Neural cell (in vitro differentiated cells): ENCODE measurements around the gene PRR36. TPM values are rescaled to one million over a fixed set of nuclear protein-coding genes. Genes with fewer than 3 reads are reported as not detected.

Experiments used
- H2AFZ ChIP-seq: fragments of 200-600, 300-800 bp; sonication (generic), shearing (Covaris generic); 2 replicates; pipeline ENCODE4 v1.6.0; 2014; ENCODE audit warnings: low read depth, mild to moderate bottlenecking, antibody characterized with exemption, low read length, moderate library complexity
- H3F3A ChIP-seq: fragments of 200-600 bp; shearing (Covaris generic); 2 replicates; pipeline ENCODE4 v1.6.1; 2016; ENCODE audit warnings: mild to moderate bottlenecking, moderate library complexity, mixed read lengths, antibody characterized with exemption, low read length; ENCODE audit not compliant: insufficient read depth, poor library complexity, severe bottlenecking
- H3K27ac ChIP-seq: fragments of 200-600, 300-800 bp; sonication (generic), shearing (Covaris generic); 2 replicates; pipeline ENCODE4 v1.5.1; 2014; ENCODE audit warnings: mild to moderate bottlenecking, low read length, moderate library complexity
- H3K27me3 ChIP-seq: fragments of 300-800, 200-600 bp; sonication (generic), shearing (Covaris generic); 2 replicates; pipeline ENCODE4 v1.6.0; 2014; ENCODE audit warnings: mild to moderate bottlenecking, low read depth, low read length, moderate library complexity; ENCODE audit not compliant: insufficient read depth
- H3K36me3 ChIP-seq: fragments of 300-800, 200-600 bp; sonication (generic), shearing (Covaris generic); 2 replicates; pipeline ENCODE4 v1.5.1; 2014; ENCODE audit warnings: mild to moderate bottlenecking, antibody characterized with exemption, low read length, moderate library complexity; ENCODE audit not compliant: insufficient read depth
- H3K4me2 ChIP-seq: fragments of 300-800, 200-600 bp; sonication (generic), shearing (Covaris generic); 2 replicates; pipeline ENCODE4 v1.6.0; 2014; ENCODE audit warnings: mild to moderate bottlenecking, low read length
- H3K4me3 ChIP-seq: fragments of 300-800, 200-600 bp; sonication (generic), shearing (Covaris generic); 2 replicates; pipeline ENCODE4 v1.5.1; 2014; ENCODE audit warnings: mild to moderate bottlenecking, low read length, moderate library complexity
- H3K79me2 ChIP-seq: fragments of 200-600 bp; shearing (Covaris generic); replicated peaks from 2 replicates; pipeline ENCODE4 v1.6.0; 2014; ENCODE audit warnings: mild to moderate bottlenecking, low read length, moderate library complexity; ENCODE audit not compliant: insufficient read depth
- H3K9ac ChIP-seq: fragments of 300-800, 200-600 bp; sonication (generic), shearing (Covaris generic); 2 replicates; pipeline ENCODE4 v1.6.1; 2016; ENCODE audit warnings: mild to moderate bottlenecking, low read length, mixed read lengths
- H3K9me2 ChIP-seq: fragments of 200-600 bp; shearing (Covaris generic); 2 replicates; pipeline ENCODE4 v1.6.1; 2016; ENCODE audit warnings: mild to moderate bottlenecking, low read length, mixed read lengths; ENCODE audit not compliant: insufficient read depth
- H3K9me3 ChIP-seq: fragments of 200-600, 300-800 bp; sonication (generic), shearing (Covaris generic); 2 replicates; pipeline ENCODE4 v1.6.1; 2016; ENCODE audit warnings: mild to moderate bottlenecking, mixed run types, low read length, moderate library complexity, mixed read lengths
- H4K20me1 ChIP-seq: fragments of 200-600 bp; shearing (Covaris generic); 2 replicates; pipeline ENCODE4 v1.6.1; 2016; ENCODE audit warnings: mild to moderate bottlenecking, mixed run types; ENCODE audit not compliant: insufficient read depth
- EP300 ChIP-seq: fragments of 450-650 bp; conservative IDR thresholded peaks from 2 replicates; pipeline ENCODE4 v1.6.1; 2014; ENCODE audit warnings: antibody characterized with exemption, mild to moderate bottlenecking, moderate library complexity; ENCODE audit not compliant: poor library complexity, severe bottlenecking
- EZH2 ChIP-seq: fragments of 200-600, 300-800 bp; shearing (Covaris generic), sonication (generic); IDR thresholded peaks from 2 replicates; pipeline ENCODE4 v1.6.1; 2014; ENCODE audit warnings: antibody characterized with exemption, low read length, borderline replicate concordance, mild to moderate bottlenecking; ENCODE audit not compliant: insufficient read depth, poor library complexity, severe bottlenecking
- MXI1 ChIP-seq: fragments of 450-650 bp; conservative IDR thresholded peaks from 2 replicates; pipeline ENCODE4 v1.6.1; 2014; ENCODE audit warnings: antibody characterized with exemption, mild to moderate bottlenecking; ENCODE audit not compliant: poor library complexity, severe bottlenecking
- POLR2AphosphoS5 ChIP-seq: IDR thresholded peaks from 2 replicates; pipeline ENCODE4 v1.6.1; 2012
- RAD21 ChIP-seq: fragments of 450-650 bp; conservative IDR thresholded peaks from 2 replicates; pipeline ENCODE4 v1.6.1; 2014; ENCODE audit warnings: antibody characterized with exemption, mild to moderate bottlenecking, moderate library complexity
- SMC3 ChIP-seq: fragments of 450-650 bp; conservative IDR thresholded peaks from 2 replicates; pipeline ENCODE4 v1.6.1; 2014; ENCODE audit warnings: antibody characterized with exemption, mild to moderate bottlenecking, moderate library complexity; ENCODE audit not compliant: poor library complexity
- TAF1 ChIP-seq: IDR thresholded peaks from 2 replicates; pipeline ENCODE4 v1.6.1; 2012; ENCODE audit warnings: low read depth
- polyA plus RNA-seq: library from polyadenylated mRNA; depleted of rRNA; stranded (reverse); fragments of >200 nt; gene quantifications from 2 replicates; pipeline ENCODE4 v1.2.3, GENCODE V29; 2014
- TF ChIP-seq, protein P1 (sequence below): IDR thresholded peaks from 2 replicates; pipeline ENCODE4 v1.6.1; 2012; ENCODE audit warnings: borderline replicate concordance
- TF ChIP-seq, protein P2 (sequence below): fragments of 450-650 bp; IDR thresholded peaks from 2 replicates; pipeline ENCODE4 v1.5.1; 2014; ENCODE audit warnings: antibody characterized with exemption, mild to moderate bottlenecking, moderate library complexity; ENCODE audit not compliant: poor library complexity, severe bottlenecking

PRR36 gene
- polyA plus RNA-seq, 1 donor from 2014 or later, result 2.5 TPM

DNA sequence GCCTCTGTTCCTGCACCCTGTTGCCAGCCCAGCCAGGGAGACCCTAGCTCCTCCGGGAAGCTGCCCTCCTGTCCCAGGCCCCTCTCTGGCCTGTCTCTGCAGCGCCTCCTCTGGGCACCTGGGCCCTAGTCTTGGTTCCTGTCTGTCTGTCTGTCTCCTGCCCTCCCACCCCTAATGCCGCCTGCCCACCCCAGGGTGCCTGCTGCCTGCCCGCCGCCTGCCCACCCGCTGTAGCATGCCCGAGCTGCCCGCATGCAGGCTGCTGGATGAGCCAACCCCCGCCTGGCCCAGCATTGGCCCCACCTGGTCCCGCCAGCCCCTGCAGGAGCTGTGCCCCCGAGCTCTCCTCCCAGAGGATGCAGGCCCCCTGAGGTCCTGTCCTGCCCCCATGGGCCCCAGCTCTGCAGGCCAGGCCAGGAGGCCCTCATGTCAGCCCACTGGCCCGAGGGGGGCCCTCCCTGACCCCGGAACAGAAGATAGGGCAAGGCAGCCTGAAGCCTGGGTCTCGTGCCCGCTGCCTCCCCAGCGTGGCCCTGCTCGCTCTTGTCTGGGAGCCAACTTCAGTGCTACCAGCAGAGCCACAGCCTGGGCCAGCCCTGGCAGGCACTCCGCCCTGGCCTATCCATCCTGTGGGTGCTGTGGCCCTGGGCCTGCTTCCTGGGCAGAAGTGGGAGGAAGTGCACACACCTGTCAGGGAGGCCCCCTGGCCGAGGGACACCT lies 34.7 kb upstream of the PRR36 start:
- no peaks in the 10 kb centered on the region for H3K27me3 ChIP-seq
- H3K9me3 ChIP-seq, result no peaks in the 10 kb centered on the region
- H3K79me2 ChIP-seq, result peaks cover 22% of the 10 kb centered on the region
- H3K36me3 ChIP-seq, result no peaks in the 10 kb centered on the region
- no peak overlapping the region for H3K4me2 ChIP-seq
- H3K9ac ChIP-seq, result no peak overlapping the region
- H3K27ac ChIP-seq, result no peak overlapping the region
- H2AFZ ChIP-seq, result no peak overlapping the region
- H3K4me3 ChIP-seq, result no peak overlapping the region
- TF ChIP-seq MXI1 (no peak), TAF1 (no peak), EZH2 (no peak), POLR2AphosphoS5 (no peak), EP300 (no peak), RAD21 (no peak)
- no peaks in the 10 kb centered on the region for H3F3A ChIP-seq
- H3K9me2 ChIP-seq, result no peaks in the 10 kb centered on the region
- H4K20me1 ChIP-seq, result no peaks in the 10 kb centered on the region

DNA sequence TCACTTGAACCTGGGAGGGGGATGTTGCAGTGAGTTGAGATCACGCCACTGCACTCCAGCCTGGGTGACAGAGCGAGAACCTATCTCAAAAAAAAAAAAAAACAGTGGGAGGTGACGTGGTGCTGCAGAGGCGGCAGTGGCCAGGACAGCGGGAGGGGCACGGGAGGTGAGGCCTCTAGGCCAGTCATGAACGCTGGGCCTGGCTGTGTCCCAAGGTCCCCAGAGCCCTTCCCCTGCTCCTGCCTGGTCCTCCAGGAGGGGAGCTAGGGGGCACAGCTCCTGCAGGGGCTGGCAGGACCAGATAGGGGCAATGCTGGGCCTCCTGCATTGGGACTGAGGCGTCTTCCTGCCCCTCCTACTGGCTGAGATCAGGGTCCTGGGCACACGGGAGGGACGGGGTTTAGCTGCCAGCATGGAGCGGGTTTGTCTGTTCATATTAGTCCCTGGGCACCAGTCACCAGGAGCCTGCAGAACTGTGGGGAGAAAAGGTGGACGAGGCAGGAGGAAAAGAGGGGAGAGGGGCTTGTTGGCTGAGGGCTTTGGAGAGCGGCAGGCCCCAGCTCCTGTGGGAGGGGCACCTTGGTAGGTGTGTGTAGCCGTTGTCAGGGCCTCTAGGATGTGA lies 34.0 kb upstream of the PRR36 start:
- Histone ChIP-seq H3F3A (no peaks in the 10 kb centered on the region), H4K20me1 (no peaks in the 10 kb centered on the region), H3K4me2 (no peak overlapping the region), H3K79me2 (peaks cover 22% of the 10 kb centered on the region), H3K27ac (no peak overlapping the region), H3K27me3 (no peaks in the 10 kb centered on the region), H3K9ac (no peak overlapping the region), H3K9me3 (no peaks in the 10 kb centered on the region), H3K9me2 (no peaks in the 10 kb centered on the region), H3K36me3 (no peaks in the 10 kb centered on the region), H2AFZ (no peak overlapping the region), H3K4me3 (no peak overlapping the region)
- TF ChIP-seq SMC3 (no peak), EZH2 (no peak), RAD21 (no peak), EP300 (no peak), POLR2AphosphoS5 (no peak), MXI1 (no peak), TAF1 (no peak)
- TF ChIP-seq, protein P1, sequence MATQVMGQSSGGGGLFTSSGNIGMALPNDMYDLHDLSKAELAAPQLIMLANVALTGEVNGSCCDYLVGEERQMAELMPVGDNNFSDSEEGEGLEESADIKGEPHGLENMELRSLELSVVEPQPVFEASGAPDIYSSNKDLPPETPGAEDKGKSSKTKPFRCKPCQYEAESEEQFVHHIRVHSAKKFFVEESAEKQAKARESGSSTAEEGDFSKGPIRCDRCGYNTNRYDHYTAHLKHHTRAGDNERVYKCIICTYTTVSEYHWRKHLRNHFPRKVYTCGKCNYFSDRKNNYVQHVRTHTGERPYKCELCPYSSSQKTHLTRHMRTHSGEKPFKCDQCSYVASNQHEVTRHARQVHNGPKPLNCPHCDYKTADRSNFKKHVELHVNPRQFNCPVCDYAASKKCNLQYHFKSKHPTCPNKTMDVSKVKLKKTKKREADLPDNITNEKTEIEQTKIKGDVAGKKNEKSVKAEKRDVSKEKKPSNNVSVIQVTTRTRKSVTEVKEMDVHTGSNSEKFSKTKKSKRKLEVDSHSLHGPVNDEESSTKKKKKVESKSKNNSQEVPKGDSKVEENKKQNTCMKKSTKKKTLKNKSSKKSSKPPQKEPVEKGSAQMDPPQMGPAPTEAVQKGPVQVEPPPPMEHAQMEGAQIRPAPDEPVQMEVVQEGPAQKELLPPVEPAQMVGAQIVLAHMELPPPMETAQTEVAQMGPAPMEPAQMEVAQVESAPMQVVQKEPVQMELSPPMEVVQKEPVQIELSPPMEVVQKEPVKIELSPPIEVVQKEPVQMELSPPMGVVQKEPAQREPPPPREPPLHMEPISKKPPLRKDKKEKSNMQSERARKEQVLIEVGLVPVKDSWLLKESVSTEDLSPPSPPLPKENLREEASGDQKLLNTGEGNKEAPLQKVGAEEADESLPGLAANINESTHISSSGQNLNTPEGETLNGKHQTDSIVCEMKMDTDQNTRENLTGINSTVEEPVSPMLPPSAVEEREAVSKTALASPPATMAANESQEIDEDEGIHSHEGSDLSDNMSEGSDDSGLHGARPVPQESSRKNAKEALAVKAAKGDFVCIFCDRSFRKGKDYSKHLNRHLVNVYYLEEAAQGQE, result no peak
- TF ChIP-seq, protein P2, sequence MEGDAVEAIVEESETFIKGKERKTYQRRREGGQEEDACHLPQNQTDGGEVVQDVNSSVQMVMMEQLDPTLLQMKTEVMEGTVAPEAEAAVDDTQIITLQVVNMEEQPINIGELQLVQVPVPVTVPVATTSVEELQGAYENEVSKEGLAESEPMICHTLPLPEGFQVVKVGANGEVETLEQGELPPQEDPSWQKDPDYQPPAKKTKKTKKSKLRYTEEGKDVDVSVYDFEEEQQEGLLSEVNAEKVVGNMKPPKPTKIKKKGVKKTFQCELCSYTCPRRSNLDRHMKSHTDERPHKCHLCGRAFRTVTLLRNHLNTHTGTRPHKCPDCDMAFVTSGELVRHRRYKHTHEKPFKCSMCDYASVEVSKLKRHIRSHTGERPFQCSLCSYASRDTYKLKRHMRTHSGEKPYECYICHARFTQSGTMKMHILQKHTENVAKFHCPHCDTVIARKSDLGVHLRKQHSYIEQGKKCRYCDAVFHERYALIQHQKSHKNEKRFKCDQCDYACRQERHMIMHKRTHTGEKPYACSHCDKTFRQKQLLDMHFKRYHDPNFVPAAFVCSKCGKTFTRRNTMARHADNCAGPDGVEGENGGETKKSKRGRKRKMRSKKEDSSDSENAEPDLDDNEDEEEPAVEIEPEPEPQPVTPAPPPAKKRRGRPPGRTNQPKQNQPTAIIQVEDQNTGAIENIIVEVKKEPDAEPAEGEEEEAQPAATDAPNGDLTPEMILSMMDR, result no peak
